ENCODE measurements around the gene CACNG7.

CACNG7 gene

DNA sequence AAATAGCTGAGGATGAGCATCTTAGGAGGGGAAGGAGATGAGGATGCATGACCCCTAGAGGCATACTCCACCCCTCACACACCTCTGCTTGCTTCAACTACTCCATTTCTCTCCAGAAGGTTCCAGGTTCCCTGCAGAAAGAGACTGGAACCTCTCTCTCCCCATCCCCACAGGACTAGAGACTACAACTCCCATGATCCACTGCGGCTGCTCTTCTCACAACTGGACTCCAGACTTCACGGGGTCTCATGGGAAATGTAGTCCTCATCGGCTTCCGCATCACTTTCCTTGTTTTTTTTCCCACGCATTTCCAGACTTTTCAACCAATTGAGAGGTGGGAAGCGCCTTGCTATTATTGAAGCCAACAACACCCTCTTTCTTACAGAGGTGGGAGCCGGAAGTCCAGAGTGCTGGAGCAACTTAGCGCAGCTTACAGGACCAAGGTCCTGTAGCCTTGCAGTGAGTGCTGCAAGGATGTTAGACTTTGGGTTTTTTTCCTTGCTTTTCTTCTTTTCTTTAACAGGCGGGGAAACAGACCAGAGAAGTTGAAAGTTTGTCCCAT, 68.4 kb downstream of the CACNG7 start:
- H3K4me3 ChIP-seq (ENCODE audit: low read length) = peak overlapping the region; percentile 51
- TF ChIP-seq, protein P1, sequence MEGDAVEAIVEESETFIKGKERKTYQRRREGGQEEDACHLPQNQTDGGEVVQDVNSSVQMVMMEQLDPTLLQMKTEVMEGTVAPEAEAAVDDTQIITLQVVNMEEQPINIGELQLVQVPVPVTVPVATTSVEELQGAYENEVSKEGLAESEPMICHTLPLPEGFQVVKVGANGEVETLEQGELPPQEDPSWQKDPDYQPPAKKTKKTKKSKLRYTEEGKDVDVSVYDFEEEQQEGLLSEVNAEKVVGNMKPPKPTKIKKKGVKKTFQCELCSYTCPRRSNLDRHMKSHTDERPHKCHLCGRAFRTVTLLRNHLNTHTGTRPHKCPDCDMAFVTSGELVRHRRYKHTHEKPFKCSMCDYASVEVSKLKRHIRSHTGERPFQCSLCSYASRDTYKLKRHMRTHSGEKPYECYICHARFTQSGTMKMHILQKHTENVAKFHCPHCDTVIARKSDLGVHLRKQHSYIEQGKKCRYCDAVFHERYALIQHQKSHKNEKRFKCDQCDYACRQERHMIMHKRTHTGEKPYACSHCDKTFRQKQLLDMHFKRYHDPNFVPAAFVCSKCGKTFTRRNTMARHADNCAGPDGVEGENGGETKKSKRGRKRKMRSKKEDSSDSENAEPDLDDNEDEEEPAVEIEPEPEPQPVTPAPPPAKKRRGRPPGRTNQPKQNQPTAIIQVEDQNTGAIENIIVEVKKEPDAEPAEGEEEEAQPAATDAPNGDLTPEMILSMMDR (conservative IDR thresholded peaks at IDR 0.05; ENCODE audit: low read length) = no peak
- DNase-seq (ENCODE audit: low read depth) = peak; percentile 80

DNA sequence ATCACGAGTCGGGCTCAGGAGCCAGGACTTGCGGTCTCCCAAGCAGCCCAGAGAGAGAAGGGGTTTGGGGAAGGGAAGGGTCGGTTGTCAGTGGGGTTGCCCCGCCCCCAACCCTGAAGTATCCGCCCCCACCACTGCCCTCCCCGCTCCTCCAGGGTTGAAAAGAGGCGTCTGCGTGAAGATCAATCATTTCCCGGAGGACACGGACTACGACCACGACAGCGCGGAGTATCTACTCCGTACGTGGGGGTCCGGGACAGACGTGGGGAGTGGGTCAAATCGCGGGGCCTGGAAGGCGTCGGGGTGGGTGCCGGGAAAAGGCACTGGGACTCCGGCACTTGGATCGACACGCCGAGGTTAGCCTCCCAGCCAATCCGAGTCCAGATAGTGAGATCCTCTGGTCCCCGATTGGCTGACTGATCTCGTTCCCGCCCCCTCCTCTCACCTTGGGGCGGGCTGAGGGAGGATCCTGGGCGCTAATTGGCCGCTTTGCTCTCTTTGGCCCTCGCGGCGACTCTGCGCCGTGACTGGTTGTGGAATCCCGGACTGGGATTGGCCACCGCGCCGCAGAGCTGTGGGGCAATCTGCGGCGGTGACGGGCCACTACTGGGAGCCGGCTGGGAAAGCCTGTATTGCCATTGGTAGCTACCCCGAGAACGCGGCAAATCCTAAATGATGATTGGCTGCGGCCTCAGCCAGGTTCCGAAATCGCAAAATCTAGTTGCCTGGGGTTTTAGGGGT, 69.1 kb downstream of the CACNG7 start:
- TF ChIP-seq, protein P1 (conservative IDR thresholded peaks at IDR 0.05; ENCODE audit: low read length) = no peak
- H3K4me3 ChIP-seq (ENCODE audit: low read length) = peak overlapping the region; percentile 51
- peak; percentile 86 for DNase-seq (ENCODE audit: low read depth)

DNA sequence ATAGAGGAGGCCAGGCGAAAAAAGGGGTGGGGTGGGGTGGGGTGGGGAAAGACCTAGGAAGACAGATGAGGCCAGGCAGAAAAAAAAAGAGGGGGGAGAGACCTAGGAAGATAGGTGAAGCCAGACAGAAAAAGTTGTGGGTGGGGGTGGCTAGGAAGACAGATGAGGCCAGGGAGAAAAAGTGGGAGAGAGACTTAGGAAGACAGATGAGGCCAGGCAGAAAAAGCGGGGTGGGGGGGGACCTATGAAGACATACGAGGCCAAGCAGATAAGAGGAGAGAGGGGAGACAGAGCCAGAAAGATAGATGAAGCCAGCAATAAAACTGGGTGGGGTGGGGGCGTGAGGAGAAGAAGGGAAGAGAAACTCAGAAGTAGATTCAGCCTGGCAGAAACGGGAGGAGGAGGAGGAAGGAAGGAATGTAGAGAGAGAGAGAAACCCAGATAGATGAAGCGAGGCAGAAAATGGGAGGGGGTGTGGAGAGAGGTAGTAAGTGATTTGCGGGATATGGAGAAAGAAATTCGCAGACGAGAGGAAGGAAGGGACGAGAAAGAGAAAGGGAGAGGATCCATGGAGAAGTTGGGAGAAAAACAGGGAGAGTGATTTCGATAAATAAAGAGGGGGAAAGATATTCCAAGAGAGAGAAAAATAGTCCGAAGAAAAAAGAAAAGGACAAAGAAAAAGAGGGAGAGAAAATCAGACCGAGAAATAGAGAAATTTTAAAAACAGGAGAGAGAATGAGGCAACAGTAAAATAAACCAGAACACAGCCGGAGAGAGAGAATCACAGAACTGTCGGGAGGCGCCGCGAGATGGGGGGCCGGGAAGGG, 70.1 kb downstream of the CACNG7 start:
- DNase-seq (ENCODE audit: low read depth) = no peak
- TF ChIP-seq, protein P1 (conservative IDR thresholded peaks at IDR 0.05; ENCODE audit: low read length) = no peak
- H3K4me3 ChIP-seq (ENCODE audit: low read length) = peak overlapping the region; percentile 54

DNA sequence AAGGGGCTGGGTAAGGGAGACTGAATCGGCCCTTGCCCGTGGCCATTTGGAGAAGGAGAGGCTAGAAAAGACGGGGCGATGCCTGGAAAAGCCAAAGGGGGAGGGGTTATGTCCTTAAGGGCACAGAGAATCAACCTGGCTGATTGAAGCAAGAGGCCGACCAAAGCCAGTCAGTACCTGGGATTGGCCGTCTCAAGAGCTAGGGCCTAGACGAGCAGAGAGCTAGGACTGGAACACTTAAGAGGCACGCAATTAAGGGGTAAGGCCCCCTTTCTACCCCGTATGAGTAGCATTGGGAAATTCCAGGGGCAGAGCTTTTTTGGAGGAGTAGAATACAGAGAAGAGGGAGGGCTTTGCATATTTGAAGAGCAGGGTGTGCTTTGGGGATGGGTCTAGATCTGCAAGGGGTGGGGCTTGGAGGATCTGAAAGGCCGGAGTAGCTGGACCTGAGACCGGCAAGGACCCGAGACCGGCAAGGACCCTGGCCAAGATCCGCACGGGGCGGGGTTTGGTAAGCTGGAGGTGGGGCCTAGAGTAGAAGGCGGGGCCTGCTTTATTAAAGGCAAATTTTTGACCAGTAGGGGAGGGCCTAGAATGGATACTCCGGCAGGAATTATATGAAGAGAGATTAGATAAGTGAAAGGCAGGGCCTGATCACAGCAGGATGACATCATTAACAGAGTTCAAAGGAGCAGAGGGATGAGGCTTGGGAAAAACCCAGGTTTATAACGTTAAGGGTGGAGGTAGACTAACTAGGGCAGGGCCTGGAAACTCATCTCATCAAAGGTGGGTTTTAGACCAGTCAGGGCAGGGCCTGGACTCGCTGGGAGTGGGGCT, 71.7 kb downstream of the CACNG7 start:
- no peak for DNase-seq (ENCODE audit: low read depth)
- TF ChIP-seq, protein P1 (conservative IDR thresholded peaks at IDR 0.05; ENCODE audit: low read length) = no peak
- H3K4me3 ChIP-seq (ENCODE audit: low read length) = peak overlapping the region; percentile 54

DNA sequence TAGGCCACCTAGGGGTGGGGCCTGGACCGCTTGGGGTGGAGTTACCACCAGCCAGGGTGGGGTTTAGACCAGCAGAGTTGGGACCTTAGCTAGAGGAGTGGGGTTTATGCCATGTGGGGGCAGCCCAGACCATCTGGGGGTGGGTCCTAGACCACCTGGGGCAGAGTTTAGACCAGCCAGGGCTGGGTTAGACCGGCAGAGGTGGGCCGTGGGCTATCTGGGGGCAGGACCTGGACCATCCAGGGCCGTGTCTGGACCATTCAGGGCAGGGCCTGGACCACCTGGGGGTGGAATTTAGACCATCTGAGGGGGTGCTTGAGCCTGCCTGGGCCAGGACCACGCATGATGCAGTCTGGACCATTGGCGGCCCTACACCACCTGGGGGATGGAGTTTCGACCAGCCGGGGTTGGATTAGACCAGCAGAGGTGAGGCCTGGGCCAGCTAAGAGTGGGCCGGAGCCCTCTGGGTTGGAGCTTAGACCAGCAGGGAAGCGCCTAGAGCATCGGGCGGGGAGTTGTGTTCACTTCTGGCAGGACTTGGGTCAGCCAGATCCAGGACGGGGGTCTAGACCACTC, 72.4 kb downstream of the CACNG7 start:
- DNase-seq (ENCODE audit: low read depth) = no peak
- H3K4me3 ChIP-seq (ENCODE audit: low read length) = no peak overlapping the region

DNA sequence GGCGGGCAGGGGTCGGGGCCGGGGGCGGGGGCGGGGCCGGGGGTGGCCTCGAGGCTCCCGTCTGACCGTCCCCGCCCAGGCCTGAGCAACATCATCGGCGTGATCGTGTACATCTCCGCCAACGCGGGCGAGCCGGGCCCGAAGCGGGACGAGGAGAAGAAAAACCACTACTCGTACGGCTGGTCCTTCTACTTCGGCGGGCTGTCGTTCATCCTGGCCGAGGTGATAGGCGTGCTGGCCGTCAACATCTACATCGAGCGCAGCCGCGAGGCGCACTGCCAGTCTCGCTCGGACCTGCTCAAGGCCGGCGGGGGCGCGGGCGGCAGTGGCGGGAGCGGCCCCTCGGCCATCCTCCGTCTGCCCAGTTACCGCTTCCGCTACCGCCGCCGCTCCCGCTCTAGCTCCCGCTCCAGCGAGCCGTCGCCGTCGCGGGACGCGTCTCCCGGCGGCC, 72.9 kb downstream of the CACNG7 start:
- TF ChIP-seq, protein P1 (conservative IDR thresholded peaks at IDR 0.05; ENCODE audit: low read length) = no peak
- H3K4me3 ChIP-seq (ENCODE audit: low read length) = no peak overlapping the region; the same call in 1 of the 2 replicates
- no peak for DNase-seq (ENCODE audit: low read depth)

More for the DNA sequence above, 72.4 kb downstream of the CACNG7 start:
- TF ChIP-seq, protein P1 (conservative IDR thresholded peaks at IDR 0.05; ENCODE audit: low read length) = no peak

All from AG10803 (cell line).